ENCODE data around the gene D2HGDH. TPM values are rescaled to one million over a fixed set of nuclear protein-coding genes. Genes with fewer than 3 reads are reported as not detected.
A peak's percentile ranks its signal among the peaks of the same experiment; 100 is the strongest.

D2HGDH gene
- total RNA-seq, 4 donors from 2014 or later = 16.9 to 33.4 (median 23.6) TPM

- H3K4me3 ChIP-seq = no peak overlapping the region
- WGBS, 2 donors = 87 to 95% methylated on average over 10 to 41 of the region's 76 CpGs
- no peaks in the 10 kb centered on the region for H3K27me3 ChIP-seq
- intact Hi-C loops (cut with DNase I) = no loop called here
- no peak for DNase-seq
- H3K36me3 ChIP-seq = peaks cover 5 to 78% (median 7%) of the 10 kb centered on the region in 3 donors
- no peaks in the 10 kb centered on the region for H3K9me3 ChIP-seq
- H3K27ac ChIP-seq = no peak overlapping the region
- H3K4me1 ChIP-seq = no peaks in the 10 kb centered on the region
- TF ChIP-seq POLR2A (IDR thresholded peaks at IDR 0.05) = no peak
- no peak for TF ChIP-seq CTCF (IDR thresholded peaks at IDR 0.05)
Observed at GRCh38 chr2:241724975-241725870, 9.2 kb upstream of the D2HGDH start.

- no peaks in the 10 kb centered on the region for H3K4me1 ChIP-seq
- WGBS, 2 donors = 84 to 92% methylated on average over 9 to 16 of the region's 16 CpGs
- H3K36me3 ChIP-seq = peaks cover 0 to 65% (median 0%) of the 10 kb centered on the region in 3 donors
- intact Hi-C loops (cut with DNase I) = no loop called here
- TF ChIP-seq POLR2A (IDR thresholded peaks at IDR 0.05) = no peak
- no peak for TF ChIP-seq CTCF (IDR thresholded peaks at IDR 0.05)
- H3K27ac ChIP-seq = no peak overlapping the region
- DNase-seq = no peak
- H3K9me3 ChIP-seq = no peaks in the 10 kb centered on the region
- no peaks in the 10 kb centered on the region for H3K27me3 ChIP-seq
- H3K4me3 ChIP-seq = no peak overlapping the region
Observed at GRCh38 chr2:241726459-241726858, 8.0 kb upstream of the D2HGDH start.

GRCh38 chr2:241728000-241728399 lies 6.4 kb upstream of the D2HGDH start:
- no peaks in the 10 kb centered on the region for H3K9me3 ChIP-seq
- H3K4me1 ChIP-seq = peaks cover 0 to 6% (median 0%) of the 10 kb centered on the region in 3 donors
- intact Hi-C loops (cut with DNase I) = no loop called here
- H3K27me3 ChIP-seq = no peaks in the 10 kb centered on the region
- DNase-seq = no peak
- H3K4me3 ChIP-seq = no peak overlapping the region
- TF ChIP-seq CTCF (IDR thresholded peaks at IDR 0.05) (no peak), POLR2A (IDR thresholded peaks at IDR 0.05) (no peak)
- no peak overlapping the region for H3K27ac ChIP-seq
- 78% methylated on average over 7 of the region's 8 CpGs; no CpG with 5 or more reads in 1 of the 2 donors for WGBS, 2 donors
- H3K36me3 ChIP-seq = peaks cover 0 to 50% (median 0%) of the 10 kb centered on the region in 3 donors

- WGBS, 2 donors = 88% methylated on average over 3 of the region's 19 CpGs; no CpG with 5 or more reads in 1 of the 2 donors
Observed at GRCh38 chr2:241728627-241729026, 5.8 kb upstream of the D2HGDH start.

More at GRCh38 chr2:241728627-241729026, 5.8 kb upstream of the D2HGDH start:
- Histone ChIP-seq H3K4me1 (peaks cover 0 to 7% (median 0%) of the 10 kb centered on the region in 3 donors), H3K9me3 (no peaks in the 10 kb centered on the region), H3K27ac (peak overlapping the region in 1 of 4 donors; percentile 28), H3K4me3 (no peak overlapping the region), H3K27me3 (no peaks in the 10 kb centered on the region), H3K36me3 (peaks cover 0 to 44% (median 0%) of the 10 kb centered on the region in 3 donors)
- TF ChIP-seq POLR2A (IDR thresholded peaks at IDR 0.05) (no peak), CTCF (IDR thresholded peaks at IDR 0.05) (no peak)
- intact Hi-C loops (cut with DNase I) = no loop called here
- DNase-seq = no peak
